Natural killer cell (primary cell): Measurements from ENCODE around the gene MARK3. TPM values are rescaled to one million over a fixed set of nuclear protein-coding genes. Genes with fewer than 3 reads are reported as not detected.
A peak's percentile ranks its signal among the peaks of the same experiment; 100 is the strongest.

Experiments used
- ATAC-seq, 3 donors: fragments of 150-1000 bp in 2 of 3; fragments of 200-7000 bp in 1 of 3; cut with Tn5 transposase; 1 replicate in 1 of 3; 2 replicates in 2 of 3; pipeline ENCODE4 v1.10.0; 2021; ENCODE audit warnings: mild to moderate bottlenecking in 2 of 3, moderate library complexity in 2 of 3
- DNase-seq, 2 donors: peaks; one replicate each; pipeline versions ENCODE4 v3.0.0 to v3.0.0-alpha.2; 2013 to 2021; ENCODE audit warnings: mixed read lengths in 1 of 2
- H3K27ac ChIP-seq: one replicate; pipeline ENCODE4 v1.5.1; 2013; ENCODE audit warnings: mild to moderate bottlenecking, low read length
- H3K27me3 ChIP-seq: one replicate; pipeline ENCODE4 v1.6.1; 2013; ENCODE audit warnings: low read length; ENCODE audit not compliant: control insufficient read depth, insufficient read depth
- H3K36me3 ChIP-seq: one replicate; pipeline ENCODE4 v1.6.1; 2013; ENCODE audit warnings: low read length; ENCODE audit not compliant: control insufficient read depth, insufficient read depth
- H3K4me1 ChIP-seq: one replicate; pipeline ENCODE4 v1.6.1; 2013; ENCODE audit warnings: low read length; ENCODE audit not compliant: control insufficient read depth, insufficient read depth
- H3K4me3 ChIP-seq: one replicate; pipeline ENCODE4 v1.5.1; 2013; ENCODE audit warnings: low read length
- H3K9me3 ChIP-seq: one replicate; pipeline ENCODE4 v1.6.1; 2013; ENCODE audit warnings: low read length; ENCODE audit not compliant: control insufficient read depth, insufficient read depth
- H3K27ac Mint-ChIP-seq, 2 donors: one replicate each; pipeline ENCODE4 v1.8.0; 2022; ENCODE audit warnings: mild to moderate bottlenecking in 2 of 2, mixed read lengths in 2 of 2, moderate library complexity in 1 of 2
- H3K27me3 Mint-ChIP-seq, 2 donors: one replicate each; pipeline ENCODE4 v1.8.0; 2022; ENCODE audit warnings: low read depth in 2 of 2, mixed read lengths in 2 of 2
- H3K36me3 Mint-ChIP-seq: one replicate; pipeline ENCODE4 v1.8.0; 2022; ENCODE audit warnings: mixed read lengths
- H3K4me1 Mint-ChIP-seq, 2 donors: one replicate each; pipeline ENCODE4 v1.8.0; 2022; ENCODE audit warnings: mixed read lengths in 2 of 2
- H3K4me3 Mint-ChIP-seq: one replicate; pipeline ENCODE4 v1.8.0; 2022; ENCODE audit warnings: mild to moderate bottlenecking, moderate library complexity, mixed read lengths
- H3K9me3 Mint-ChIP-seq, 2 donors: one replicate each; pipeline ENCODE4 v1.8.0; 2022; ENCODE audit warnings: mixed read lengths in 2 of 2
- WGBS: methylation state at CpG from one replicate; pipeline ENCODE4 v1.1.7; 2013; ENCODE audit warnings: missing lambda C conversion rate; ENCODE audit not compliant: insufficient coverage; 5-methylcytosine and 5-hydroxymethylcytosine counted together
- intact Hi-C: fragments of 100-400 bp; cut with micrococcal nuclease; formaldehyde crosslinking; loops from one replicate; pipeline ENCODE4 v1.14.2; 2022
- total RNA-seq, 4 donors: library from RNA; stranded (reverse); fragments of 120-200 nt in 1 of 4; gene quantifications; one replicate each; pipeline versions ENCODE4 v1.2.3 to v1.2.4, GENCODE V29; 2013 to 2022
- TF ChIP-seq, protein P1 (sequence below): fragments of 200-600 bp; IDR thresholded peaks from one replicate; pipeline ENCODE4 v1.8.0; 2022; ENCODE audit warnings: antibody characterized with exemption

Gene MARK3
- total RNA-seq, 3 donors from 2014 or later (not counting 1 experiment from before 2014, with no cell fraction given): 138 to 167 (median 152) TPM

DNA sequence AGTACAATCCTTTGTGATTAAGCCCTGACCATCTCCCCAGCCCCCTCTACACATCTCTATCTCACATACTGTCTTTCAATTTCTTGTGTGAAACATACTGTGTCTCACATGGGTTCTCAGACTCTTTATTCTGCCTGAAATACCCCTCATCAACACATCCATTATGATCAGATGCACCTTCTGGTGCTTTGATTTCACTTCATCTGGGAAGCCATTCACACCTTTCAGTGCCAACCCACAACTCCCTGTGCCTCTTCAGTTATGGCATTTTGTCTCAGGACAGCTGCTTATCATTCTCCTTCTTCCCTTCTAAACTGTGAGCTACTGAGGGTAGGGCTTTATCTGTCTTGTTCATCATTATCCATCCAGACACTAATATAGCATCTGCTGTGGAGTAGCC is 78.6 kb downstream of the MARK3 start:
- no peaks in the 10 kb centered on the region for H3K4me1 ChIP-seq
- Mint-ChIP-seq H3K36me3 (peaks cover 13% of the 10 kb centered on the region), H3K4me1 (peaks cover 0 to 11% of the 10 kb centered on the region in 2 donors), H3K9me3 (no peaks in the 10 kb centered on the region), H3K4me3 (no peak overlapping the region), H3K27me3 (no peaks in the 10 kb centered on the region), H3K27ac (peak overlapping the region in 1 of 2 donors; percentile 4)
- H3K9me3 ChIP-seq: no peaks in the 10 kb centered on the region
- H3K4me3 ChIP-seq: no peak overlapping the region
- no peaks in the 10 kb centered on the region for H3K27me3 ChIP-seq
- intact Hi-C loops: no loop called here
- TF ChIP-seq, protein P1, sequence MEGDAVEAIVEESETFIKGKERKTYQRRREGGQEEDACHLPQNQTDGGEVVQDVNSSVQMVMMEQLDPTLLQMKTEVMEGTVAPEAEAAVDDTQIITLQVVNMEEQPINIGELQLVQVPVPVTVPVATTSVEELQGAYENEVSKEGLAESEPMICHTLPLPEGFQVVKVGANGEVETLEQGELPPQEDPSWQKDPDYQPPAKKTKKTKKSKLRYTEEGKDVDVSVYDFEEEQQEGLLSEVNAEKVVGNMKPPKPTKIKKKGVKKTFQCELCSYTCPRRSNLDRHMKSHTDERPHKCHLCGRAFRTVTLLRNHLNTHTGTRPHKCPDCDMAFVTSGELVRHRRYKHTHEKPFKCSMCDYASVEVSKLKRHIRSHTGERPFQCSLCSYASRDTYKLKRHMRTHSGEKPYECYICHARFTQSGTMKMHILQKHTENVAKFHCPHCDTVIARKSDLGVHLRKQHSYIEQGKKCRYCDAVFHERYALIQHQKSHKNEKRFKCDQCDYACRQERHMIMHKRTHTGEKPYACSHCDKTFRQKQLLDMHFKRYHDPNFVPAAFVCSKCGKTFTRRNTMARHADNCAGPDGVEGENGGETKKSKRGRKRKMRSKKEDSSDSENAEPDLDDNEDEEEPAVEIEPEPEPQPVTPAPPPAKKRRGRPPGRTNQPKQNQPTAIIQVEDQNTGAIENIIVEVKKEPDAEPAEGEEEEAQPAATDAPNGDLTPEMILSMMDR: no peak
- no peak for ATAC-seq
- DNase-seq: no peak
- peaks cover 56% of the 10 kb centered on the region for H3K36me3 ChIP-seq
- H3K27ac ChIP-seq: no peak overlapping the region

DNA sequence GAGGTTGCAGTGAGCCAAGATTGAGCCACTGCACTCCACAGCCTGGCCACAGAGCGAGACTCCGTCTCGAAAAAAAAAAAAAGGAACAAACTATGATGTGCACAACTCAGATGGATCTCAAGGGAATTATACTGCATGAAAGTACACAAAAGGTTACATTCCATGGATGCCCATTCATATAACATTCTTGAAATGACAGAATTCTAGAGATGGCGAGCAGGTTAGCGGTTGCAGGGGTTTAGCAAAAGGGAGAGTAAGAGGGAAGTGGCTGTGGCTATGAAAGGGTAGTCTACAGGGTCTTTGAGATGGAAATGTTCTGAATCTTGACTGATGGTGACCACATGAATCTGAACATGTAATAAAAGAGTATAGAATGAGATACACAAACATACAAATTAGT is 87.7 kb downstream of the MARK3 start:
- 84% methylated on average over 5 of the region's 5 CpGs for WGBS
- intact Hi-C loops: no loop called here
- no peak for DNase-seq
- no peaks in the 10 kb centered on the region for H3K27me3 ChIP-seq
- Mint-ChIP-seq H3K27ac (peak overlapping the region in 1 of 2 donors; percentile 4), H3K36me3 (peaks cover 13% of the 10 kb centered on the region), H3K9me3 (no peaks in the 10 kb centered on the region), H3K27me3 (no peaks in the 10 kb centered on the region), H3K4me3 (no peak overlapping the region), H3K4me1 (peaks cover 0 to 5% of the 10 kb centered on the region in 2 donors)
- H3K4me3 ChIP-seq: no peak overlapping the region
- ATAC-seq: no peak
- no peaks in the 10 kb centered on the region for H3K9me3 ChIP-seq
- TF ChIP-seq, protein P1: no peak
- peaks cover 64% of the 10 kb centered on the region for H3K36me3 ChIP-seq
- no peaks in the 10 kb centered on the region for H3K4me1 ChIP-seq
- H3K27ac ChIP-seq: no peak overlapping the region

DNA sequence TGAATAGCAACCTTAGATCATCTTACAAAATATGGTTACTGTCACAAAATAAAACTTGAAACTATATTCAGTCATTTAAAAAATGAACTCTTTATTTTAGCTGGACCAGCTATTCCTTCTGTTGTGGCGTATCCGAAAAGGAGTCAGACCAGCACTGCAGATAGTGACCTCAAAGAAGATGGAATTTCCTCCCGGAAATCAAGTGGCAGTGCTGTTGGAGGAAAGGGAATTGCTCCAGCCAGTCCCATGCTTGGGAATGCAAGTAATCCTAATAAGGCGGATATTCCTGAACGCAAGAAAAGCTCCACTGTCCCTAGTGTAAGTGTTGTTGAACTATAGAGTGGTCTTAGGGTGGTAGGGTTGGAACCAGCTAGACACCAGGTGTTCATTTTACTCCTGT is 89.7 kb downstream of the MARK3 start:
- H3K4me3 Mint-ChIP-seq: no peak overlapping the region
- ATAC-seq (no peak), DNase-seq (no peak)
- TF ChIP-seq, protein P1: no peak
- peaks cover 60% of the 10 kb centered on the region for H3K36me3 ChIP-seq
- WGBS: over 99% methylated on average over 5 of the region's 5 CpGs
- H3K4me1 Mint-ChIP-seq: peaks cover 0 to 5% of the 10 kb centered on the region in 2 donors
- peaks cover 13% of the 10 kb centered on the region for H3K36me3 Mint-ChIP-seq
- H3K9me3 Mint-ChIP-seq: no peaks in the 10 kb centered on the region
- intact Hi-C loops: no loop called here
- H3K4me3 ChIP-seq: no peak overlapping the region
- H3K27ac Mint-ChIP-seq: no peak overlapping the region
- H3K4me1 ChIP-seq: no peaks in the 10 kb centered on the region
- H3K27ac ChIP-seq: no peak overlapping the region
- H3K27me3 Mint-ChIP-seq: no peaks in the 10 kb centered on the region
- H3K9me3 ChIP-seq: no peaks in the 10 kb centered on the region
- no peaks in the 10 kb centered on the region for H3K27me3 ChIP-seq

DNA sequence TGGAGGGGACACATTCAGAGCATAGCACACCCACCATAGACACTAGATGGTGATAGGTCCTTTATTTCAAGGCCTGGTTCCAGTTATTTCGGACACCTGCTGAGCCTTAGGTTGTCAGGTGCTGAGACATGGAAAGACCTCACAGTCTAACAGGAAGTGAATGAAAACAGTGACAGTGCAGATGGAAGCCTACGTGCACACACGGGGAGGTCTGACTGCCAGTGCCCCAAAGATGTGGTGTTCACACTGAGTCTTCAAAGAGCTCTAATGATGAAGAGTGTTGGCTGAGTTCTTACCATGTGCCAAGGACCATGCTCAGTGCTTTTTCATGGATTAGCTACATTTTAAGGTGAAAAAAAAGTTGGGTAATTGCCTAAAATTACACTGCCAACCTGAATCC is 90.8 kb downstream of the MARK3 start:
- intact Hi-C loops: no loop called here
- 87% methylated on average over 3 of the region's 3 CpGs for WGBS

More for the DNA sequence above, 90.8 kb downstream of the MARK3 start:
- ATAC-seq: no peak
- TF ChIP-seq, protein P1: no peak
- Mint-ChIP-seq H3K27ac (no peak overlapping the region), H3K9me3 (no peaks in the 10 kb centered on the region), H3K4me3 (no peak overlapping the region), H3K27me3 (no peaks in the 10 kb centered on the region), H3K36me3 (peaks cover 14% of the 10 kb centered on the region), H3K4me1 (peaks cover 7 to 12% of the 10 kb centered on the region in 2 donors)
- no peak for DNase-seq
- Histone ChIP-seq H3K9me3 (no peaks in the 10 kb centered on the region), H3K36me3 (peaks cover 56% of the 10 kb centered on the region), H3K4me1 (no peaks in the 10 kb centered on the region), H3K27me3 (no peaks in the 10 kb centered on the region), H3K27ac (no peak overlapping the region), H3K4me3 (no peak overlapping the region)
